ENCODE results near the gene ADD1. TPM values are rescaled to one million over a fixed set of nuclear protein-coding genes. Genes with fewer than 3 reads are reported as not detected.

ADD1 gene
- total and polyA plus RNA-seq, 11 donors, result 179 to 275 (median 215) TPM

- H3K4me3 ChIP-seq, result no peak overlapping the region
- no peak overlapping the region for H3K27ac ChIP-seq
- 87 to 93% (median 88%) methylated on average over 3 of the region's 3 CpGs for WGBS, 4 donors
- no peaks in the 10 kb centered on the region for H3K27me3 ChIP-seq
- DNase-seq (no peak), ATAC-seq (no peak)
- peaks cover 7 to 69% (median 50%) of the 10 kb centered on the region in 12 donors for H3K4me1 ChIP-seq
- H3K36me3 ChIP-seq, result peaks cover 0 to 47% (median 35%) of the 10 kb centered on the region in 9 donors
- intact Hi-C loops (cut with DNase I), result no loop called here
- TF ChIP-seq CTCF (IDR thresholded peaks at IDR 0.05), result no peak
- no peak for TF ChIP-seq POLR2A (IDR thresholded peaks at IDR 0.05)
- no peaks in the 10 kb centered on the region for H3K9me3 ChIP-seq
Observed at GRCh38 chr4:2875556-2875955, 31.9 kb downstream of the ADD1 start.

- no peak for DNase-seq
- TF ChIP-seq POLR2A (IDR thresholded peaks at IDR 0.05) (no peak), CTCF (IDR thresholded peaks at IDR 0.05) (no peak)
- Histone ChIP-seq H3K4me1 (peaks cover under 1 to 51% (median 25%) of the 10 kb centered on the region in 12 donors), H3K27me3 (no peaks in the 10 kb centered on the region), H3K27ac (peak overlapping the region in 1 of 12 donors; percentile 22), H3K4me3 (no peak overlapping the region), H3K36me3 (peaks cover 0 to 72% (median 62%) of the 10 kb centered on the region in 9 donors), H3K9me3 (no peaks in the 10 kb centered on the region)
- intact Hi-C loops (cut with DNase I), result no loop called here
- 74 to 86% (median 83%) methylated on average over 5 of the region's 5 CpGs for WGBS, 4 donors
- peak in 2 of 4 donors; percentile 24 to 36 for ATAC-seq
Observed at GRCh38 chr4:2878346-2878745, 34.7 kb downstream of the ADD1 start.

GRCh38 chr4:2879026-2879425 is 35.4 kb downstream of the ADD1 start:
- intact Hi-C loops (cut with DNase I), result no loop called here
- 49 to 63% (median 57%) methylated on average over 5 of the region's 5 CpGs for WGBS, 4 donors
- peaks cover 0 to 79% (median 69%) of the 10 kb centered on the region in 9 donors for H3K36me3 ChIP-seq

GRCh38 chr4:2881431-2881830 is 37.8 kb downstream of the ADD1 start:
- no peak for ATAC-seq
- no peak for TF ChIP-seq POLR2A (IDR thresholded peaks at IDR 0.05)
- no peak for TF ChIP-seq CTCF (IDR thresholded peaks at IDR 0.05)
- intact Hi-C loops (cut with DNase I), result loop anchor here in 1 of 10 donors (5.0 kb wide), 1 partner anchor 34 kb away; no protein-coding TSS in a partner anchor
- WGBS, 4 donors, result 78 to 88% (median 80%) methylated on average over 3 of the region's 3 CpGs
- Histone ChIP-seq H3K27ac (peak overlapping the region in 1 of 12 donors; percentile 5), H3K36me3 (peaks cover 0 to 95% (median 83%) of the 10 kb centered on the region in 9 donors), H3K4me3 (no peak overlapping the region), H3K4me1 (peaks cover 0 to 34% (median 11%) of the 10 kb centered on the region in 12 donors), H3K27me3 (no peaks in the 10 kb centered on the region), H3K9me3 (no peaks in the 10 kb centered on the region)
- no peak for DNase-seq

More at GRCh38 chr4:2879026-2879425, 35.4 kb downstream of the ADD1 start:
- no peak for DNase-seq
- ATAC-seq, result peak in 3 of 4 donors; percentile 25 to 39 (median 31)
- TF ChIP-seq POLR2A (IDR thresholded peaks at IDR 0.05), result no peak
- TF ChIP-seq CTCF (IDR thresholded peaks at IDR 0.05), result no peak
- Histone ChIP-seq H3K9me3 (no peaks in the 10 kb centered on the region), H3K27ac (no peak overlapping the region), H3K4me3 (no peak overlapping the region), H3K4me1 (peaks cover 0 to 45% (median 18%) of the 10 kb centered on the region in 12 donors), H3K27me3 (no peaks in the 10 kb centered on the region)

Data from heart left ventricle (tissue), 16 donors.